Ovary (tissue), 9 donors: ENCODE results near the gene S100PBP. TPM values are rescaled to one million over a fixed set of nuclear protein-coding genes. Genes with fewer than 3 reads are reported as not detected.

Source experiments
- DNase-seq, 5 donors: peaks; one replicate each; pipeline ENCODE4 v3.0.0-alpha.2; 2019 to 2020
- H3K27ac ChIP-seq, 2 donors: fragments of 200-600 bp; one replicate each; pipeline versions ENCODE4 v1.5.1 to v1.8.0; 2019 to 2022
- H3K27me3 ChIP-seq: fragments of 200-600 bp; one replicate; pipeline ENCODE4 v1.8.0; 2022
- H3K36me3 ChIP-seq: fragments of 200-600 bp; sonication (generic); one replicate; pipeline ENCODE4 v1.5.1; 2019
- H3K4me1 ChIP-seq: one replicate; pipeline ENCODE4 v1.8.1; 2013; ENCODE audit warnings: mild to moderate bottlenecking, moderate library complexity; ENCODE audit not compliant: insufficient read depth
- H3K4me3 ChIP-seq: fragments of 200-600 bp; sonication (generic); one replicate; pipeline ENCODE4 v1.5.1; 2017
- H3K9me3 ChIP-seq, 2 donors: fragments of 200-600 bp in 1 of 2; sonication (generic) in 1 of 2; one replicate each; pipeline versions ENCODE4 v1.5.1 to v1.8.1; 2013 to 2019; ENCODE audit warnings: mild to moderate bottlenecking in 1 of 2, moderate library complexity in 1 of 2
- CTCF ChIP-seq, 3 donors: fragments of 450-650 bp in 2 of 3; fragments of 200-600 bp in 1 of 3; IDR thresholded peaks; one replicate each; pipeline versions ENCODE4 v1.5.1 to v1.8.0; 2016 to 2022; ENCODE audit warnings: antibody characterized with exemption in 3 of 3, mild to moderate bottlenecking in 1 of 3
- EP300 ChIP-seq: sonication (generic); formaldehyde crosslinking; IDR thresholded peaks from one replicate; pipeline ENCODE4 v1.6.1; 2017; ENCODE audit warnings: antibody characterized with exemption
- POLR2A ChIP-seq: fragments of 450-650 bp; IDR thresholded peaks from one replicate; pipeline ENCODE4 v1.6.1; 2017; ENCODE audit warnings: antibody characterized with exemption, mild to moderate bottlenecking, moderate library complexity
- WGBS, 3 donors: extraction: QIAGEN DNeasy Blood & Tissue Kit in 1 of 3; methylation state at CpG; one replicate each; pipeline versions ENCODE4 v1.1.5 to v1.1.7; 2013 to 2017; 5-methylcytosine and 5-hydroxymethylcytosine counted together
- intact Hi-C, 4 donors: fragments of 100-400 bp; cut with DNase I; formaldehyde crosslinking; loops; one replicate each; pipeline versions ENCODE4 v1.11.0 to v1.15.1; 2022 to 2023
- polyA plus RNA-seq, 2 donors: library from polyadenylated mRNA; stranded (reverse); fragments of 200-250 nt in 1 of 2; fragments of 350-450 nt in 1 of 2; fragmentation: Illumina TruSeq in 1 of 2; extraction: RNeasy Lipid Tissue Mini Kit (QIAGEN cat#74804) in 1 of 2; gene quantifications; one replicate each; pipeline ENCODE4 v1.2.3, GENCODE V29; 2013 to 2014
- total RNA-seq, 7 donors: library from RNA; depleted of rRNA in 2 of 7; stranded (reverse); fragments of >200 nt in 2 of 7; fragmentation: NEBNext Ultra II Directional in 3 of 7; extraction: Animal tissue kit (Norgen Biotek cat#: 25700) in 3 of 7; gene quantifications; one replicate each; pipeline versions ENCODE4 v1.1.0 to v1.2.4, GENCODE V29; 2016 to 2023
- donor health status: DM: no; HTN: no; CAD: no; lungs with moderate emphysema.
- donor health status: DM: no; HTN: no; CAD: no.
- donor health status: Bipolar disorder and iron deficiency.
- donor health status: DM: yes; HTN: yes; CAD: no.
- donor health status: DM: no; HTN: no; CAD: no.
- donor health status: DM: yes; HTN: yes; CAD: no.

S100PBP gene
- total and polyA plus RNA-seq, 9 donors: 18.1 to 64.2 (median 42.6) TPM

GRCh38 chr1:32810358-32810757 lies 7.1 kb upstream of the S100PBP start:
- WGBS, 3 donors: 42 to 65% (median 45%) methylated on average over 5 of the region's 5 CpGs
- H3K4me1 ChIP-seq: peaks cover 19% of the 10 kb centered on the region
- no peak overlapping the region for H3K27ac ChIP-seq
- no peak for DNase-seq
- intact Hi-C loops: no loop called here
- H3K9me3 ChIP-seq: no peaks in the 10 kb centered on the region
- no peaks in the 10 kb centered on the region for H3K27me3 ChIP-seq
- TF ChIP-seq POLR2A (no peak), EP300 (no peak), CTCF (IDR thresholded peaks at IDR 0.05) (no peak)
- no peak overlapping the region for H3K4me3 ChIP-seq
- no peaks in the 10 kb centered on the region for H3K36me3 ChIP-seq

- H3K27me3 ChIP-seq: no peaks in the 10 kb centered on the region
- H3K4me3 ChIP-seq: no peak overlapping the region
- no peaks in the 10 kb centered on the region for H3K9me3 ChIP-seq
- no peak for DNase-seq
- no peak for TF ChIP-seq POLR2A
- no peak for TF ChIP-seq CTCF (IDR thresholded peaks at IDR 0.05)
- TF ChIP-seq EP300: no peak
- H3K4me1 ChIP-seq: peaks cover 19% of the 10 kb centered on the region
- WGBS, 3 donors: 9 to 32% (median 23%) methylated on average over 9 of the region's 9 CpGs
- H3K36me3 ChIP-seq: no peaks in the 10 kb centered on the region
- intact Hi-C loops: no loop called here
- no peak overlapping the region for H3K27ac ChIP-seq
Observed at GRCh38 chr1:32811265-32811664, 6.2 kb upstream of the S100PBP start.

GRCh38 chr1:32811917-32812316 lies 5.5 kb upstream of the S100PBP start:
- Histone ChIP-seq H3K4me3 (no peak overlapping the region), H3K9me3 (no peaks in the 10 kb centered on the region), H3K27ac (no peak overlapping the region), H3K27me3 (no peaks in the 10 kb centered on the region), H3K4me1 (peaks cover 19% of the 10 kb centered on the region), H3K36me3 (no peaks in the 10 kb centered on the region)
- no peak for TF ChIP-seq CTCF (IDR thresholded peaks at IDR 0.05)
- TF ChIP-seq EP300: no peak
- no peak for TF ChIP-seq POLR2A
- intact Hi-C loops: no loop called here
- 15 to 38% (median 17%) methylated on average over 3 of the region's 3 CpGs for WGBS, 3 donors
- peak in 1 of 5 donors; percentile 37 for DNase-seq

- 59 to 69% (median 69%) methylated on average over 11 of the region's 11 CpGs for WGBS, 3 donors
- intact Hi-C loops: no loop called here
- H3K27ac ChIP-seq: no peak overlapping the region
- no peaks in the 10 kb centered on the region for H3K36me3 ChIP-seq
- H3K27me3 ChIP-seq: no peaks in the 10 kb centered on the region
- TF ChIP-seq POLR2A (no peak), EP300 (no peak), CTCF (IDR thresholded peaks at IDR 0.05) (no peak)
- peak in 1 of 5 donors; percentile 60 for DNase-seq
- peaks cover 23% of the 10 kb centered on the region for H3K4me1 ChIP-seq
- no peak overlapping the region for H3K4me3 ChIP-seq
- no peaks in the 10 kb centered on the region for H3K9me3 ChIP-seq
Observed at GRCh38 chr1:32813941-32814739, 3.3 kb upstream of the S100PBP start.
